Suprapubic skin (tissue), 4 donors: ENCODE data around the gene SLC17A3. TPM values are rescaled to one million over a fixed set of nuclear protein-coding genes. Genes with fewer than 3 reads are reported as not detected.

Experiments
- DNase-seq, 2 donors: peaks; one replicate each; pipeline ENCODE4 v3.0.0-alpha.2; 2019; ENCODE audit warnings: low spot score in 2 of 2
- H3K27ac ChIP-seq: fragments of 200-600 bp; sonication (generic); one replicate; pipeline ENCODE4 v1.5.1; 2019
- H3K27me3 ChIP-seq: fragments of 200-600 bp; sonication (generic); one replicate; pipeline ENCODE4 v1.5.1; 2019
- H3K36me3 ChIP-seq: fragments of 200-600 bp; sonication (generic); one replicate; pipeline ENCODE4 v1.5.1; 2019
- H3K4me1 ChIP-seq: fragments of 200-600 bp; sonication (generic); one replicate; pipeline ENCODE4 v1.5.1; 2019
- H3K4me3 ChIP-seq: fragments of 200-600 bp; sonication (generic); one replicate; pipeline ENCODE4 v1.5.1; 2019; ENCODE audit warnings: mild to moderate bottlenecking
- H3K9me3 ChIP-seq: fragments of 200-600 bp; sonication (generic); one replicate; pipeline ENCODE4 v1.5.1; 2019
- EP300 ChIP-seq: sonication (generic); formaldehyde crosslinking; IDR thresholded peaks from one replicate; pipeline ENCODE4 v1.6.1; 2017; ENCODE audit warnings: antibody characterized with exemption
- POLR2A ChIP-seq, 2 donors: fragments of 450-650 bp; IDR thresholded peaks; one replicate each; pipeline ENCODE4 v1.6.1; 2017; ENCODE audit warnings: antibody characterized with exemption in 2 of 2, mild to moderate bottlenecking in 2 of 2, moderate library complexity in 2 of 2
- POLR2AphosphoS5 ChIP-seq, 3 donors: sonication (generic); formaldehyde crosslinking; IDR thresholded peaks; one replicate each; pipeline ENCODE4 v1.6.1; 2017; ENCODE audit warnings: antibody characterized with exemption in 3 of 3
- WGBS: methylation state at CpG from one replicate; pipeline ENCODE4 v1.1.5; 2018; 5-methylcytosine and 5-hydroxymethylcytosine counted together
- total RNA-seq, 4 donors: library from RNA; depleted of rRNA; stranded (reverse); fragments of >200 nt; gene quantifications; one replicate each; pipeline ENCODE4 v1.1.0, GENCODE V29; 2016
- TF ChIP-seq, protein P1 (sequence below), 2 donors: fragments of 200-600 bp in 1 of 2; fragments of 450-650 bp in 1 of 2; sonication (generic) in 1 of 2; IDR thresholded peaks; one replicate each; pipeline ENCODE4 v1.5.1; 2016 to 2019; ENCODE audit warnings: antibody characterized with exemption in 2 of 2, mild to moderate bottlenecking in 1 of 2, moderate library complexity in 1 of 2

SLC17A3 gene
- total RNA-seq, 4 donors from 2014 or later: not detected

DNA sequence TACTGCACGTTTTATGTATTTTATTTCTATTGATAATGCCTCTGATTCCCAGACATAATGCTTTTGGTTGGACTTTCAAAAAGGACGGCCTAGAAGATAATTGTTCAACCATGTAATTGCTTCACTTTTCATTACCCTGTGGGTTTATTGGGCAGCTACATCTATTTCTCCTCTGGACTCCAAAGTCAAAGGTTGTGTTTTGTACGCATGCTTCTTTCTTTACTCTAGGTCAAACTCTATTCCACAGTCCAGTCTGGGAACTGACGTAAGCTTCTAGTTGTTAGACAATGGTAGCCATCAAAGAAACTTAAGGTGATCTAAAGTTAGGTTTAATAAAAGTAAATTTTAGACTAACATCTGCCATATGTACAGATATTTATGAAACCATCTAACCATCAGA lies 6.6 kb upstream of the SLC17A3 start:
- no peaks in the 10 kb centered on the region for H3K9me3 ChIP-seq
- no peaks in the 10 kb centered on the region for H3K36me3 ChIP-seq
- no peak overlapping the region for H3K27ac ChIP-seq
- TF ChIP-seq EP300 (no peak), POLR2AphosphoS5 (IDR thresholded peaks at IDR 0.05) (no peak), POLR2A (IDR thresholded peaks at IDR 0.05) (no peak)
- TF ChIP-seq, protein P1, sequence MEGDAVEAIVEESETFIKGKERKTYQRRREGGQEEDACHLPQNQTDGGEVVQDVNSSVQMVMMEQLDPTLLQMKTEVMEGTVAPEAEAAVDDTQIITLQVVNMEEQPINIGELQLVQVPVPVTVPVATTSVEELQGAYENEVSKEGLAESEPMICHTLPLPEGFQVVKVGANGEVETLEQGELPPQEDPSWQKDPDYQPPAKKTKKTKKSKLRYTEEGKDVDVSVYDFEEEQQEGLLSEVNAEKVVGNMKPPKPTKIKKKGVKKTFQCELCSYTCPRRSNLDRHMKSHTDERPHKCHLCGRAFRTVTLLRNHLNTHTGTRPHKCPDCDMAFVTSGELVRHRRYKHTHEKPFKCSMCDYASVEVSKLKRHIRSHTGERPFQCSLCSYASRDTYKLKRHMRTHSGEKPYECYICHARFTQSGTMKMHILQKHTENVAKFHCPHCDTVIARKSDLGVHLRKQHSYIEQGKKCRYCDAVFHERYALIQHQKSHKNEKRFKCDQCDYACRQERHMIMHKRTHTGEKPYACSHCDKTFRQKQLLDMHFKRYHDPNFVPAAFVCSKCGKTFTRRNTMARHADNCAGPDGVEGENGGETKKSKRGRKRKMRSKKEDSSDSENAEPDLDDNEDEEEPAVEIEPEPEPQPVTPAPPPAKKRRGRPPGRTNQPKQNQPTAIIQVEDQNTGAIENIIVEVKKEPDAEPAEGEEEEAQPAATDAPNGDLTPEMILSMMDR (IDR thresholded peaks at IDR 0.05): no peak
- DNase-seq: no peak
- H3K27me3 ChIP-seq: peaks cover 7% of the 10 kb centered on the region
- H3K4me1 ChIP-seq: no peaks in the 10 kb centered on the region
- H3K4me3 ChIP-seq: no peak overlapping the region
- 89% methylated on average over 4 of the region's 4 CpGs for WGBS

DNA sequence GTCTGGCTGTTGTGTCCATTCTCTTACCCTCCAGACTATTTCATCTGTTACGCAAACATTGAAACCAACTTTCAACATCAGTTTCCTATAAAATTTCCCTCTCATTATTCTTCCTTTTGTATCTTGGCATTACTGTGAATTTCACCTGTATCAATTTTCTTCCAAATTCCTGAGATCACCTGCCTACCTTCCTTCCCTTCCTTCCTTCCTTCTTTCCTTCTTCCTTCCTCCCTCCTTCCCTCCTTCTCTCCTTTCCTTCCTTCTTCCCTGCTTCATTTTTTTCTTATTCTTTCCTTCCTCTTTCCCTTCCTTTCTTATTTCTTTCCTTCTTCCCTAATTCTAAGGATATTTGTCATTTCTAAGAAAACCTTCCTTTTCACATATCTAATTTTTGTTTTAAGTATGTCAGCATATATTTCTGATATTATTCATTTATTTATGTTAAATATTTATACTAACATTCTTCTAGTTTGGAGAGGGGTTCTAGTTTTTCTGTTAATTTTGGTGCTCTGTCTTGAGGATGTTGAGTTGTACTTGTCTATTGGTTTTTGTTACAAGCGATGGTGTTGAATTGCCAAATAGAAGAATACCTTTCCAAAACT lies 4.8 kb upstream of the SLC17A3 start:
- DNase-seq: no peak
- no peak overlapping the region for H3K4me3 ChIP-seq
- TF ChIP-seq EP300: no peak
- TF ChIP-seq, protein P1 (IDR thresholded peaks at IDR 0.05): no peak
- TF ChIP-seq POLR2AphosphoS5 (IDR thresholded peaks at IDR 0.05): no peak
- TF ChIP-seq POLR2A (IDR thresholded peaks at IDR 0.05): no peak
- no peaks in the 10 kb centered on the region for H3K9me3 ChIP-seq
- H3K4me1 ChIP-seq: no peaks in the 10 kb centered on the region
- WGBS: 94% methylated on average over 2 of the region's 2 CpGs
- H3K27me3 ChIP-seq: peaks cover 7% of the 10 kb centered on the region
- H3K27ac ChIP-seq: no peak overlapping the region
- no peaks in the 10 kb centered on the region for H3K36me3 ChIP-seq

DNA sequence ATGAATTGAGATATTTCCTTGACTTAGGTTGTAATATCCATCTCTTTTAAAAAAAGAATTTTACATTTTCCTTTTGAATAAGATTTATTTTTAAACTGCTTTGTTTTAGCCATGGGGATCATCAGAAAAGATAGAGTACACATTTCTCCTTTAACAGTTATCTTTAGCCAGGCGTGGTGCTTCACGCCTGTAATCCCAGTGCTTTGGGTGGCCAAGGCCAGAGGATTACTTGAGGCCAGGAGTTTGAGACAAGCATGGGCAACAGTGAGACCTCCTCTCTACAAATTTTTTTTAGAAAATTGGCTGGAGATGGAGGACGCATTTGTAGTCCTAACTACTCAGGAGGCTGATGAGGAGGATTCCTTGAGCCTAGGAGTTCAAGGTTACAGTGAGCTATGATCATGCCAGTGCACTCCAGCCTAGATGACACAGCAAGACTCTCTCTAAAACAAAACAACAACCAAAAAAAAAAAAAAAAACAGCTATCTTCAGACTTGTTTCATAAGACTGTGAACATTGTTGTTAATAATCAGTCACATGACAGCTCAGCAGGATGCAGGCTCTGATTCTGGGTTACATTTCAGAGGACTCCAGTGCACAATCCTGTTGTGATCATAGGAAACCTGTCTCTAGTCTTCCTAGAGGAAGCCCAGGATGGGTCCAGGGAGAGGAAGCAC lies 2.0 kb upstream of the SLC17A3 start:
- H3K27me3 ChIP-seq: no peaks in the 10 kb centered on the region
- TF ChIP-seq, protein P1 (IDR thresholded peaks at IDR 0.05): no peak
- no peak for TF ChIP-seq EP300
- no peak for TF ChIP-seq POLR2A (IDR thresholded peaks at IDR 0.05)
- no peak for TF ChIP-seq POLR2AphosphoS5 (IDR thresholded peaks at IDR 0.05)
- no peak overlapping the region for H3K4me3 ChIP-seq
- H3K36me3 ChIP-seq: no peaks in the 10 kb centered on the region
- WGBS: 90% methylated on average over 3 of the region's 3 CpGs
- no peaks in the 10 kb centered on the region for H3K4me1 ChIP-seq
- no peaks in the 10 kb centered on the region for H3K9me3 ChIP-seq
- DNase-seq: no peak
- no peak overlapping the region for H3K27ac ChIP-seq

DNA sequence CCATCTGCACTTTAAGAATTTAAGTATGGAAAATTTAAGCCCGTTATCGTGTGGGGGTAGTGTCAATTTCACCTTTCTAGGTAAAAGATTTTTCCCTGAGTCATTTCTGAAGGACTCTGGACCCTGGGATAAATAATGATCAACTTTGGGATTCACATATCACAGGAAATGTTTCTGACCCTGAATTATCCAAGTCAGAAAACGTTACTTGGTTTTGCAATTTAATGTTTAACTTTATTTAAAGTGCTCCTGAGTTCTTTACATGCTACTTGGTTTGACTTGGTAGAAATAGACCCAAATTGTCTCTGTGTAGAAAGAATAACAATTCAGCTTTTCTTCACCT lies 1.5 kb upstream of the SLC17A3 start:
- DNase-seq: no peak
- 72% methylated on average over 3 of the region's 3 CpGs for WGBS
- Histone ChIP-seq H3K9me3 (no peaks in the 10 kb centered on the region), H3K27ac (no peak overlapping the region), H3K4me1 (no peaks in the 10 kb centered on the region), H3K4me3 (no peak overlapping the region), H3K27me3 (no peaks in the 10 kb centered on the region), H3K36me3 (no peaks in the 10 kb centered on the region)
- TF ChIP-seq POLR2A (IDR thresholded peaks at IDR 0.05) (no peak), POLR2AphosphoS5 (IDR thresholded peaks at IDR 0.05) (no peak), EP300 (no peak)
- TF ChIP-seq, protein P1 (IDR thresholded peaks at IDR 0.05): no peak

DNA sequence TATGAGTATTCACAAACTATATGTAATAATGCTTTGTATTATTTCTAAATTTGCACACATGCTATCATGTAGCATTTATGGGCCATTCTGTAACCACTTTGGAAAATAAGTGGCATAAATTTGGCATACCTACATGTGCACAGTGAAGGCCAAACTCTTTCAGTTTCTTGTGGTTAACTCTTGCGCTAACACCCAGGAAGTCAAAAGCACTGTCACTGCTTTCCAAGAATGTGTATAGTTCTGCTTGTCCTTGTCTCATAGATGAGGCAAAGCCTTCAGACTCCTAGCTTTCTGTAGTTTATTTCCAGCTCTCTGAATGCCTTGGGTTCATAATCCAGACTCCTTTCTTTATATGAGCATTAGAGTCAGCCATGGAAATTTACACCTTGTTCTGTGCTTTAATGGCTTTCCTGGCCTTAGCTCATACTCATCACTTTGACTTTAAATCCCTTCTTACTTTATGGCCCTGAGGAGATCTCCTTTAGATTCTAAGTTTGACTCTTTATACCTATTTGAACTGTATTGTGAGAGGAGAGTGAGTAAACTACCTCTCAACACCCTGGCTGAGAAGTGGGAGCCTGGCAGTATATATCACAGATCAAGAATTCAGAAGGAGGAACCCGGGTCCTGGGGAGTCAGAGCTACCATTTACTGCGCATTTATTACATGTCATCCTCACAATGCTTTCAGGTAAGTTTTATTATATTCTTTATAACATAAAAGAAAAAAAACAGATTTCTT lies 949 bp upstream of the SLC17A3 start:
- no peak for DNase-seq
- Histone ChIP-seq H3K4me3 (no peak overlapping the region), H3K36me3 (no peaks in the 10 kb centered on the region), H3K9me3 (no peaks in the 10 kb centered on the region), H3K4me1 (no peaks in the 10 kb centered on the region), H3K27me3 (no peaks in the 10 kb centered on the region), H3K27ac (no peak overlapping the region)
- whole genome bisulfite sequencing: 90% methylated on average over 3 of the region's 3 CpGs
- no peak for TF ChIP-seq POLR2AphosphoS5 (IDR thresholded peaks at IDR 0.05)
- TF ChIP-seq EP300: no peak
- TF ChIP-seq POLR2A (IDR thresholded peaks at IDR 0.05): no peak
- TF ChIP-seq, protein P1 (IDR thresholded peaks at IDR 0.05): no peak
